Activated T-cell treated with anti-CD3 and anti-CD28 coated beads, Interleukin-2, amount 50 U/mL, for 48 hours (primary cell): ENCODE data around the gene TMC4.
A peak's percentile ranks its signal among the peaks of the same experiment; 100 is the strongest.

Experiments used
- DNase-seq, 2 experiments: peaks; one replicate each; pipeline ENCODE4 v3.0.0-alpha.2; 2020

TMC4 gene

DNA sequence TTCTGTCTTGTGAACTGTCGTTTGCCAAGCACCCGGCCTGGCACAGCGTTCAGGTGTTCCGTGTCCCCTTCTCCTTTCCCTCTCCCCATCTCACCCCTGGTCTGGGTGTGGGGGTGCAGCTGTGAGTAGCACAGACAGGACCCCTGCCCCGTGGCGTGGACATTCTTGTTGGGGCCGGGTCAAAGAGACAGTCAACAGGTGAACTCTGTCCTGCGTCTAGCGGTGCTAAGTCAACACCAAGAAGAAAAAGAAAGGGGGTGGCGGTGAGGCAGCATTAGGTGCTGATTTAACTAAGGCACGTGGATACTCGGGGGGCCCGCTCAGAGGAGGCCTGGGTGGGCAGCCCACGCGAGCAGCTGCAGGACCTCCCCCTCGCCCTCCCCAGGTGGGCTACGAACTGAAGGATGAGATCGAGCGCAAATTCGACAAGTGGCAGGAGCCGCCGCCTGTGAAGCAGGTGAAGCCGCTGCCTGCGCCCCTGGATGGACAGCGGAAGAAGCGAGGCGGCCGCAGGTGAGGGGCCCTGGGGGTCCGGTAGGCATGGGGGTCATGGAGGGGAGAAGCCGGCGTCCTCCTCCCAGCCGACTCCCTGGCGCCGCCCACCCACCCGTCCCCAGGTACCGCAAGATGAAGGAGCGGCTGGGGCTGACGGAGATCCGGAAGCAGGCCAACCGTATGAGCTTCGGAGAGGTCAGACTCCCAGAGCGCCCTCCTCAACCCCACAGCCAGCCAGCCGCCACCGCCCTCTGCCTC, 45.1 kb downstream of the TMC4 start:
- DNase-seq, result no peak

DNA sequence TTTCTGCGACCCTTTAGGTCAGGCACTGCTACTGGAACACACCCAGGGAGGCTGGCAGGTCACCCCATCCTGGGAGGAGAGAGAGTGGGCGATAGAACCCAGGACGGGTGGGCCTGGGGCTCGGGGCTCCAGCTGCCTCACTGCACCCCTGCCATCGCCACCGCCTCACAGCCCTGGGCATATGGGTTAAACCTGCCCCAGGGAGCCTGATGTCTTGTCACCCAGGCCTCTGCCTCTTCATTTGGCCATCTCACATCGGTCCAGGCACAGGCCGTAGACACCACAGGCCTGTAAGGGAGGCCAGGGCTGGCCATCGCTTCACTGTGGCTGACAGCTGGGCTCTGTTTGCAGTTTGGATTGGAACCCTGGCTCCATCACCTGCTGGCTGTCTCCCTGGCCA, 47.2 kb downstream of the TMC4 start:
- DNase-seq, result no peak

DNA sequence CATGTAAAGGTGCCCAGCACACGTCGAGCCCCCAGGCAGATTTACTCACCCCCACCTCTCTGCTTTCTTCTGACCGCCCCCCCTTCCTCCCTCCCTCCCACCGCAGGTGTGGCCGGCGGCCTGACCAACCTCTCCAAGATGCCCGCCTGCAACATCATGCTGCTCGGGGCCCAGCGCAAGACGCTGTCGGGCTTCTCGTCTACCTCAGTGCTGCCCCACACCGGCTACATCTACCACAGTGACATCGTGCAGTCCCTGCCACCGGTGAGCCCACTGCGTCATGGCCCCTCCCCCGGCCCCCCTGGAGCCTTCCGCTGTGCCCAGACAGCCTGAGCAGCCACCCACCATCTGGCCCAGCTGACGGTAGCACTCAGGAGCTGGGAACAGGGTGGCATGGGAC, 48.6 kb downstream of the TMC4 start:
- no peak for DNase-seq

DNA sequence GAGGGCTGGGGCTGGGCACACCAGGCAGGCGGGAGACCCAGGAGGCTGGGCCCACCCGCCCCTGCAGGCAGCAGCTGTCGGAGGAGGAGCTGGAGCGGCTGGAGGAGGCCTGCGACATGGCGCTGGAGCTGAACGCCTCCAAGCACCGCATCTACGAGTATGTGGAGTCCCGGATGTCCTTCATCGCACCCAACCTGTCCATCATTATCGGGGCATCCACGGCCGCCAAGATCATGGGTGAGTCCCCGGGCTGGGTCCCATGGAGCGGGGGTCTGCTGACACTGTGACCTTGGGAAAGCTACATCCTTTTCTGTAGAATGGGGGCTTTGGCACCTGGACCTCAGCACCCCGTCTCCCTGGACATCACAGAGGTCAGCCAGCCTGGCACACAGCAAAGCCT, 49.3 kb downstream of the TMC4 start:
- DNase-seq, result no peak

DNA sequence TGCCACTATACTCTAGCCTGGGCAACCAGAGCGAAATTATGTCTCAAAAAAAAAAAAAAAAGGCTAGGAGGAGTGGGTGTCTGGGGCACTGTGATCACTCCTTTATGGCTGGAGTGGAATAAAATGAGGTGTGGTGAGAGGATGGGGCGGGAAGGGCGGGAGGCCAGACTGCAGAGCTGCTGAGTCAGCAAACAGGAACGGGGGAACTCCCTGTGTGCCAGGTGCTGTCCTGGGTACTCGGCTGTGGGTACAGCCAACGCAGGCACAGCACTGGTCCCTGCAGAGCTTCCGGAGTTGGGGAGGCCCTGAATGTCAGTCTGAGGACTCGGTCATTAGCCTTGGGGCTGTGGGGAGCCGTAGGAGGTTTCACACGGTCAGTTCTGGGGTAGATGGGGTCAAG, 51.7 kb downstream of the TMC4 start:
- no peak for DNase-seq

DNA sequence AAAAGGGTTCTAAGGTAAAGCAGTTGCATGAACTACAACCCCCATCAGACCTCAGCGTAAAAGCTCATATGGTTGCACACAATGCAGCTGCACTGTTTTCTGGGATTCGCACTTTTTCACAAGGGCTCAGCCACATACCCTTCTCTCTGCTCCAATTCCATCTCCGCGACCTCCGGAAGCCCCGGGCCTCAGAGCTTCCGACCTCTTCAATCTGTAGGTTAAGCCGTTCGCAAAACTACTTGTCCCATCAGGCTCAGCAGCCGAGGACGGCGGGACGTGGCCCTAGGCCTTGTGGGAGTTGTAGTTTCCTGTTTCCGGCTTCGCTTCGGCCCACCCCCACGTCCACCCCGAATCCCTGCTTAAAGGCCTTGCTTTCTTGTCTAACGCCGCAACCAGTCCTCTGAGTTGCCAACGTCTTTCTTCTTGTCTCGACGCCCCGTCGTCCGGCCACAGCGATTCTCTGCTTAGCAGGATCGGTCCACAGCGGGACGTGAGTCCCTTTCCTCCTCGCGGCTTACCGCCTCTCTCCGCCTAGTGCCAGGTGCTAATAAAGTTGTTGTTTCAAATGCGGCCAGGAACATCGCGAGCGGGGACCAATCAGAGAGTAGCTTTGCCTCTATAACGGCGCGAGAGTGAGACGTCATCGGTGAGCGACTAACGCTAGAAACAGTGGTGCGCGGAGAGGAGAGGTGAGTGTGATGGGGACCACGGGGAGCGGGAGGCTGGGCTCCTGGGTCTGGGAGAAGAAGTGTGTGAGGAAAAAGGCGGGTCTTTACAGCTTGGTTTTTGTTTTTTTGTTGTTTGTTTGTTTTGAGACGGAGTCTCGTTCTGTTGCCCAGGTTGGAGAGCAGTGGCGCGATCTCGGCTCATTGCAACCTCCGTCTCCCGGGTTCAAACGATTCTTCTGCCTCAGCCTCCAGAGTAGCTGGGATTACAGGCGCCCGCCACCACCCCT, 57.6 kb downstream of the TMC4 start, which contains the start of the genes PRPF31 and TFPT:
Gene PRPF31, plus strand, starts transcription at position 646 of the 955 bp plus-strand sequence. CDS start 2,525 bp downstream, outside the sequence.
Gene TFPT, minus strand, starts transcription at position 549 of the 955 bp plus-strand sequence. Its CDS starts 388 bp downstream, at position 161.
- DNase-seq, result peak; percentile 96 to 98

DNA sequence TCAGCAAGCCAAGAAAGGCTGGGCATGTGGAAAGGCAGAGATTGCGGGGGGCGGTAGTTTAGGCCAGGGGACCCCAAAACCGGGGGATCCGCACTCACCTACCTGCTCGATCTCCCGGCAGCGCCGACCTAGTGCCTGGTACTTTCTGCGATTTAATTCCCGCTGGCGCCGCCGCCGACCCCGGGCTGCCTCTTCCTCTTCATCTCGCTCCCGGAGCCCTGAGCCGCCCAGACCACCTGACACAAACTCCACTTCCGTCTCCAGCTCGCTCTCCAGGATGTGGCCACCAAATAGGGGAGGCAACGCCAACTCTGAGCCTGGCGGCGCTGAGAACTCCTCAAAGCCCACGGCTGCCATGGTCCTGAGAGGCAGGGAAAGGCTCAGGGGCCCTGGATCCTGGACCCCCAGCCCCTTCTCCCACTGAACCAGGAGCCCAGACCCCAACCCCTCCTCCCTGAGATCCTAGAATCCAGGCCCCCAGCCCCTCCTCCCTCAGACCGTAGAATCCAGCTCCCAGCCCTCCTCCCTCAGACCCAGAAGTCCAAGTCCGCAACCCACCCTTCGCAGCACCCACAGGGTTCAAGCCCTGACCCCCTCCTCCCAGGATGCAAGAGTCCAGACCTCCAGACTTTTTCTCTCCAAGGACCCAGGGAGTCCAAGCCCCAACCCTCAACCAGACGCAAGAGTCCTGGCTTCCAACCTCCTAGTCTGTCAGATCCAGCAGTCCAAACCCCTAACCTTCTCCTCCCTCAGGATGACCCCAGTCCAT, 58.4 kb downstream of the TMC4 start:
- peak; percentile 60 to 61 for DNase-seq
